HCT116 (cell line): ENCODE results near the gene SLCO4A1. TPM values are rescaled to one million over a fixed set of nuclear protein-coding genes. Genes with fewer than 3 reads are reported as not detected.

Source experiments
- ATAC-seq: fragments of 200-7000 bp; cut with Tn5 transposase; 2 replicates; pipeline ENCODE4 v1.9.1; 2020; ENCODE audit warnings: mild to moderate bottlenecking, moderate library complexity
- BruUV-seq: library from RNA; stranded (reverse); fragments of 400-500 nt; replicated peaks from 2 replicates; lab custom pipeline; 2021; lab: Mats Ljungman, UMichigan
- CTCF ChIA-PET: fragments of 300-600 bp; sonication (Branson Sonifier 250); formaldehyde crosslinking; loops from one replicate; lab custom pipeline; 2021; ENCODE audit warnings: antibody characterized with exemption; lab: Charles Lee
- POLR2A ChIA-PET: fragments of 300-600, 350-600 bp; sonication (Branson Sonifier 250); formaldehyde crosslinking; loops from one replicate; lab custom pipeline; 2021; ENCODE audit warnings: antibody characterized with exemption; lab: Charles Lee
- RAD21 ChIA-PET, 2 experiments: fragments of 300-600 bp; sonication (Branson Sonifier 250); formaldehyde crosslinking; loops; one replicate each; lab custom pipeline; 2023; ENCODE audit warnings: low total read pairs in 2 of 2; ENCODE audit not compliant: uncharacterized antibody in 2 of 2, unreplicated experiment in 2 of 2, low non-redundant PET in 1 of 2; lab: Charles Lee
- DNase-seq: peaks from one replicate; pipeline ENCODE4 v3.0.0-alpha.2; 2010; ENCODE audit warnings: low read depth, low spot score
- H2AFZ ChIP-seq: fragments of 200-600 bp; shearing (Covaris generic), sonication (generic); 2 replicates; pipeline ENCODE4 v1.6.1; 2017; ENCODE audit warnings: low read depth, mixed run types, mixed read lengths, antibody characterized with exemption, low read length; ENCODE audit not compliant: poor library complexity, severe bottlenecking
- H3K27ac ChIP-seq: 2 replicates; pipeline ENCODE4 v1.5.1; 2012; ENCODE audit warnings: low read depth, low read length
- H3K27me3 ChIP-seq: fragments of 200-600 bp; sonication (generic); 2 replicates; pipeline ENCODE4 v1.6.1; 2016; ENCODE audit warnings: mixed run types, low read length, mixed read lengths; ENCODE audit not compliant: insufficient read depth
- H3K36me3 ChIP-seq, 2 experiments: fragments of 200-500 bp in 1 of 2; fragments of 200-600 bp in 1 of 2; sonication (Bioruptor generic) in 1 of 2; sonication (generic) in 1 of 2; 2 replicates each; pipeline versions ENCODE4 v1.5.1 to v1.6.1; 2014 to 2016; ENCODE audit warnings: low read length in 2 of 2, inconsistent platforms in 1 of 2, mixed read lengths in 1 of 2, mixed run types in 1 of 2; ENCODE audit not compliant: insufficient read depth in 2 of 2, control insufficient read depth in 1 of 2
- H3K4me1 ChIP-seq, 2 experiments: fragments of 200-600 bp in 1 of 2; sonication (generic) in 1 of 2; 2 replicates each; pipeline versions ENCODE4 v1.5.1 to v1.6.1; 2012 to 2017; ENCODE audit warnings: low read length in 2 of 2, inconsistent platforms in 1 of 2, mild to moderate bottlenecking in 1 of 2, mixed read lengths in 1 of 2, mixed run types in 1 of 2, moderate library complexity in 1 of 2; ENCODE audit not compliant: insufficient read depth in 2 of 2, control insufficient read depth in 1 of 2
- H3K4me2 ChIP-seq: fragments of 200-600 bp; sonication (generic); 2 replicates; pipeline ENCODE4 v1.6.1; 2017; ENCODE audit warnings: mixed run types, low read length, mixed read lengths
- H3K4me3 ChIP-seq, 2 experiments: fragments of 200-600 bp in 1 of 2; sonication (generic) in 1 of 2; replicated peaks in 1 of 2; 2 replicates each; pipeline ENCODE4 v1.5.1; 2011 to 2016; ENCODE audit warnings: low read length in 2 of 2, control low read depth in 1 of 2, low read depth in 1 of 2, mild to moderate bottlenecking in 1 of 2, mixed read lengths in 1 of 2, mixed run types in 1 of 2
- H3K79me2 ChIP-seq: fragments of 200-600 bp; sonication (generic); 2 replicates; pipeline ENCODE4 v1.6.1; 2017; ENCODE audit warnings: mild to moderate bottlenecking, mixed run types, low read length, moderate library complexity, mixed read lengths; ENCODE audit not compliant: insufficient read depth
- H3K9ac ChIP-seq: fragments of 200-600 bp; sonication (generic); 2 replicates; pipeline ENCODE4 v1.6.1; 2016; ENCODE audit warnings: low read length, mixed read lengths
- H3K9me2 ChIP-seq: fragments of 200-600 bp; sonication (generic), shearing (Covaris generic); 2 replicates; pipeline ENCODE4 v1.6.1; 2017; ENCODE audit warnings: mixed run types, mild to moderate bottlenecking, moderate library complexity; ENCODE audit not compliant: insufficient read depth
- H3K9me3 ChIP-seq, 2 experiments: fragments of 200-500 bp in 1 of 2; fragments of 200-600 bp in 1 of 2; sonication (Bioruptor generic) in 1 of 2; sonication (generic) in 1 of 2; 2 replicates each; pipeline ENCODE4 v1.6.1; 2014 to 2017; ENCODE audit warnings: low read length in 2 of 2, mixed read lengths in 2 of 2, inconsistent platforms in 1 of 2, low read depth in 1 of 2, mild to moderate bottlenecking in 1 of 2, mixed run types in 1 of 2, moderate library complexity in 1 of 2; ENCODE audit not compliant: control insufficient read depth in 1 of 2, insufficient read depth in 1 of 2
- H4K20me1 ChIP-seq: fragments of 200-600 bp; sonication (generic), shearing (Covaris generic); 2 replicates; pipeline ENCODE4 v1.6.1; 2017; ENCODE audit warnings: mixed run types, mild to moderate bottlenecking, moderate library complexity; ENCODE audit not compliant: insufficient read depth
- CBX3 ChIP-seq: IDR thresholded peaks from 2 replicates; pipeline ENCODE4 v1.6.1; 2012; ENCODE audit warnings: low read depth
- CEBPB ChIP-seq: IDR thresholded peaks from 2 replicates; pipeline ENCODE4 v1.6.1; 2012; ENCODE audit warnings: low read depth
- ELF1 ChIP-seq: IDR thresholded peaks from 2 replicates; pipeline ENCODE4 v1.6.1; 2012; ENCODE audit warnings: low read depth, borderline replicate concordance
- EZH2phosphoT487 ChIP-seq: fragments of 200-600 bp; IDR thresholded peaks from 2 replicates; pipeline ENCODE4 v1.6.1; 2018; ENCODE audit warnings: antibody characterized with exemption, borderline replicate concordance
- FOSL1 ChIP-seq: IDR thresholded peaks from 2 replicates; pipeline ENCODE4 v1.6.1; 2012; ENCODE audit warnings: low read depth
- JUND ChIP-seq: IDR thresholded peaks from 2 replicates; pipeline ENCODE4 v1.6.1; 2012
- POLR2AphosphoS5 ChIP-seq: IDR thresholded peaks from 2 replicates; pipeline ENCODE4 v1.6.1; 2011; ENCODE audit warnings: mild to moderate bottlenecking, low read depth, low read length, moderate library complexity
- SRF ChIP-seq: IDR thresholded peaks from 2 replicates; pipeline ENCODE4 v1.6.1; 2012; ENCODE audit warnings: low read depth
- intact Hi-C: fragments of 100-400 bp; cut with micrococcal nuclease; formaldehyde crosslinking; loops from 2 replicates; pipeline ENCODE4 v1.10.0; 2022
- total RNA-seq: library from RNA; stranded (reverse); gene quantifications from one replicate; pipeline ENCODE4 v1.2.1, GENCODE V29; 2021; ENCODE audit not compliant: unreplicated experiment
- TF ChIP-seq, protein P1 (sequence below), 3 experiments: fragments of 200-600 bp in 1 of 3; sonication (generic) in 1 of 3; IDR thresholded peaks in 2 of 3; conservative IDR thresholded peaks in 1 of 3; 2 replicates each; pipeline ENCODE4 v1.5.1; 2012 to 2017; ENCODE audit warnings: low read depth in 2 of 3, low read length in 2 of 3, antibody characterized with exemption in 1 of 3, borderline replicate concordance in 1 of 3, control low read depth in 1 of 3, mild to moderate bottlenecking in 1 of 3, mixed read lengths in 1 of 3, mixed run types in 1 of 3, moderate library complexity in 1 of 3; ENCODE audit not compliant: insufficient read depth in 1 of 3
- TF ChIP-seq, protein P2 (sequence below): IDR thresholded peaks from 2 replicates; pipeline ENCODE4 v1.6.1; 2012; ENCODE audit warnings: low read depth
- TF ChIP-seq, protein P3 (sequence below): IDR thresholded peaks from 2 replicates; pipeline ENCODE4 v1.6.1; 2011; ENCODE audit warnings: mild to moderate bottlenecking, low read length, moderate library complexity; ENCODE audit not compliant: insufficient replicate concordance; ENCODE audit errors: extremely low read depth

Gene SLCO4A1
- total RNA-seq, 1 experiment from 2014 or later: 107 TPM

DNA sequence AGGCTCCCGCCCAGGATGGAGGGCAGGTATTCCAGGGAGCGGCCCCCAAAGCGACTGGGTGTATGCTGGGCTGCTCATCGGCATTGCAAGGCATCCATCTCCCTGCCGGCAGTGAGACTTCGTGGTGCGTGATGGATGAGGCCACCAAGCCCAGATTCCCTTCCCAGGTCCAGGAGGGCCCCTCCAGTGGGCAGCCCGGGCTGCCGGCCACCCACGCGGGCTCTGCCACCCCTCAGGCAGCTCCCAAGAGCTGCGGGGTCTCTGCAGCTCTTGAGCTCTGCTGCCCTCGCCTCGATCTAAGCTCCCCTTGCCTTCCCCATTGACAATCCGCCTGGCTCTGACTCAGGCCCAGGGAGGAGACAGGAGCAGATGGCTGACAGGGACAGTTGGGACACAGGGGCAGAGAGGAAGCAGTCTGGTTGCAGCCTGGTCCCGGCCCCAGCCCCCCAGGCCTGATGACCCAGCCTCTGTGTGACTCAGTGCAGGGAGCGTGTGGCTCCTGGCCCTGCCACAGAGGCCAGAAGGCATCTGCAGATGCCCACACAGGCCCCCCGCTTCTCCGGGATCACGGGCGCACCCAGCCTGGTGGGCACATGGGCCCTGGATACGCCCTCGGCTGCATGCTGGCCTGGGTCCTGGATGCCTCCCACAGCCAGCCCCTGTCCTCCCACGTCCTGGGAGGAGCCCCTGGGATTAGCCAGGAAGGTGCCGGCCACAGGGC is 33.0 kb downstream of the SLCO4A1 start:
- no peaks in the 10 kb centered on the region for H3K9me2 ChIP-seq
- no peaks in the 10 kb centered on the region for H3K27me3 ChIP-seq
- no peak overlapping the region for H3K4me3 ChIP-seq
- no peak overlapping the region for H3K9ac ChIP-seq
- no peak overlapping the region for H3K4me2 ChIP-seq
- H3K4me1 ChIP-seq: peaks cover 0 to 10% of the 10 kb centered on the region in 2 experiments; a peak in 1 of 4 replicates
- TF ChIP-seq, protein P1, sequence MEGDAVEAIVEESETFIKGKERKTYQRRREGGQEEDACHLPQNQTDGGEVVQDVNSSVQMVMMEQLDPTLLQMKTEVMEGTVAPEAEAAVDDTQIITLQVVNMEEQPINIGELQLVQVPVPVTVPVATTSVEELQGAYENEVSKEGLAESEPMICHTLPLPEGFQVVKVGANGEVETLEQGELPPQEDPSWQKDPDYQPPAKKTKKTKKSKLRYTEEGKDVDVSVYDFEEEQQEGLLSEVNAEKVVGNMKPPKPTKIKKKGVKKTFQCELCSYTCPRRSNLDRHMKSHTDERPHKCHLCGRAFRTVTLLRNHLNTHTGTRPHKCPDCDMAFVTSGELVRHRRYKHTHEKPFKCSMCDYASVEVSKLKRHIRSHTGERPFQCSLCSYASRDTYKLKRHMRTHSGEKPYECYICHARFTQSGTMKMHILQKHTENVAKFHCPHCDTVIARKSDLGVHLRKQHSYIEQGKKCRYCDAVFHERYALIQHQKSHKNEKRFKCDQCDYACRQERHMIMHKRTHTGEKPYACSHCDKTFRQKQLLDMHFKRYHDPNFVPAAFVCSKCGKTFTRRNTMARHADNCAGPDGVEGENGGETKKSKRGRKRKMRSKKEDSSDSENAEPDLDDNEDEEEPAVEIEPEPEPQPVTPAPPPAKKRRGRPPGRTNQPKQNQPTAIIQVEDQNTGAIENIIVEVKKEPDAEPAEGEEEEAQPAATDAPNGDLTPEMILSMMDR (IDR thresholded peaks at IDR 0.05 in 2 of 3, conservative IDR thresholded peaks at IDR 0.05 in 1 of 3; ENCODE audit: borderline replicate concordance in 1 of 3, insufficient read depth in 1 of 3, low read depth in 2 of 3, low read length in 2 of 3): no peak
- TF ChIP-seq SRF: no peak
- no peak for TF ChIP-seq ELF1
- TF ChIP-seq, all 23 proteins: peak for 0
- H2AFZ ChIP-seq: no peak overlapping the region
- BruUV-seq: no TSS peak
- POLR2A ChIA-PET: no interaction called here
- H3K79me2 ChIP-seq: no peaks in the 10 kb centered on the region
- 0 out of 4 replicates have a peak, but pooled peaks cover 0 to 2% of the 10 kb centered on the region in 2 experiments for H3K36me3 ChIP-seq
- H4K20me1 ChIP-seq: no peaks in the 10 kb centered on the region
- peak overlapping the region; percentile 35; the same call in 1 of the 2 replicates for H3K27ac ChIP-seq
- RAD21 ChIA-PET: no interaction called here
- DNase-seq: no peak
- intact Hi-C loops: no loop called here
- no peak for ATAC-seq
- CTCF ChIA-PET: no interaction called here
- peaks cover 0 to 2% of the 10 kb centered on the region in 2 experiments; a peak in 1 of 4 replicates for H3K9me3 ChIP-seq

DNA sequence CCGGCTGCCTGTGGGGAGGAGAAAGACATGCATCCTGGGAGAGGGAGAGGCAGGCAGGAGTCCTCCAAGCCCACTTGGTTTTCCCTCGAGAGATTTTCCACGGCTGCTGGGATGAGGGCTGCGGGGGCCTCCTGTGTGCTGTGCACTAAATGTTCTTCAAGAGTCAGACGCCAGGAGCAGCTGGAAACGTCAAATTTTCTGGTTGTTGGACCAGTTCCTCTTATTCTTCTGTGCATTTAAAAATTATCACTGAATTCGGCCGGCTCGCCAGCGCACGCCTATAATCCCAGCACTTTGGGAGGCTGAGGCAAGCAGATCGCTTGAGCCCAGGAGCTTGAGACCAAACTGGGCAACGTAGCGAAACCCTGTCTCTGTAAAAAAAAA is 33.6 kb downstream of the SLCO4A1 start:
- CTCF ChIA-PET: no interaction called here
- H3K27me3 ChIP-seq: no peaks in the 10 kb centered on the region
- ATAC-seq (no peak), DNase-seq (no peak)
- H2AFZ ChIP-seq: no peak overlapping the region
- no peaks in the 10 kb centered on the region for H4K20me1 ChIP-seq
- H3K27ac ChIP-seq: no peak overlapping the region
- H3K4me2 ChIP-seq: no peak overlapping the region
- no peaks in the 10 kb centered on the region for H3K36me3 ChIP-seq
- peaks cover 0 to 6% of the 10 kb centered on the region in 2 experiments; a peak in 1 of 4 replicates for H3K9me3 ChIP-seq
- no peaks in the 10 kb centered on the region for H3K79me2 ChIP-seq
- no TSS peak for BruUV-seq
- intact Hi-C loops: no loop called here
- H3K9me2 ChIP-seq: no peaks in the 10 kb centered on the region
- RAD21 ChIA-PET: no interaction called here
- no peak overlapping the region for H3K9ac ChIP-seq
- no peak overlapping the region for H3K4me3 ChIP-seq
- POLR2A ChIA-PET: no interaction called here
- H3K4me1 ChIP-seq: peaks cover 0 to 10% of the 10 kb centered on the region in 2 experiments; a peak in 1 of 4 replicates
- TF ChIP-seq, protein P2, sequence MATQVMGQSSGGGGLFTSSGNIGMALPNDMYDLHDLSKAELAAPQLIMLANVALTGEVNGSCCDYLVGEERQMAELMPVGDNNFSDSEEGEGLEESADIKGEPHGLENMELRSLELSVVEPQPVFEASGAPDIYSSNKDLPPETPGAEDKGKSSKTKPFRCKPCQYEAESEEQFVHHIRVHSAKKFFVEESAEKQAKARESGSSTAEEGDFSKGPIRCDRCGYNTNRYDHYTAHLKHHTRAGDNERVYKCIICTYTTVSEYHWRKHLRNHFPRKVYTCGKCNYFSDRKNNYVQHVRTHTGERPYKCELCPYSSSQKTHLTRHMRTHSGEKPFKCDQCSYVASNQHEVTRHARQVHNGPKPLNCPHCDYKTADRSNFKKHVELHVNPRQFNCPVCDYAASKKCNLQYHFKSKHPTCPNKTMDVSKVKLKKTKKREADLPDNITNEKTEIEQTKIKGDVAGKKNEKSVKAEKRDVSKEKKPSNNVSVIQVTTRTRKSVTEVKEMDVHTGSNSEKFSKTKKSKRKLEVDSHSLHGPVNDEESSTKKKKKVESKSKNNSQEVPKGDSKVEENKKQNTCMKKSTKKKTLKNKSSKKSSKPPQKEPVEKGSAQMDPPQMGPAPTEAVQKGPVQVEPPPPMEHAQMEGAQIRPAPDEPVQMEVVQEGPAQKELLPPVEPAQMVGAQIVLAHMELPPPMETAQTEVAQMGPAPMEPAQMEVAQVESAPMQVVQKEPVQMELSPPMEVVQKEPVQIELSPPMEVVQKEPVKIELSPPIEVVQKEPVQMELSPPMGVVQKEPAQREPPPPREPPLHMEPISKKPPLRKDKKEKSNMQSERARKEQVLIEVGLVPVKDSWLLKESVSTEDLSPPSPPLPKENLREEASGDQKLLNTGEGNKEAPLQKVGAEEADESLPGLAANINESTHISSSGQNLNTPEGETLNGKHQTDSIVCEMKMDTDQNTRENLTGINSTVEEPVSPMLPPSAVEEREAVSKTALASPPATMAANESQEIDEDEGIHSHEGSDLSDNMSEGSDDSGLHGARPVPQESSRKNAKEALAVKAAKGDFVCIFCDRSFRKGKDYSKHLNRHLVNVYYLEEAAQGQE: no peak
- TF ChIP-seq CEBPB: no peak
- TF ChIP-seq, protein P3, sequence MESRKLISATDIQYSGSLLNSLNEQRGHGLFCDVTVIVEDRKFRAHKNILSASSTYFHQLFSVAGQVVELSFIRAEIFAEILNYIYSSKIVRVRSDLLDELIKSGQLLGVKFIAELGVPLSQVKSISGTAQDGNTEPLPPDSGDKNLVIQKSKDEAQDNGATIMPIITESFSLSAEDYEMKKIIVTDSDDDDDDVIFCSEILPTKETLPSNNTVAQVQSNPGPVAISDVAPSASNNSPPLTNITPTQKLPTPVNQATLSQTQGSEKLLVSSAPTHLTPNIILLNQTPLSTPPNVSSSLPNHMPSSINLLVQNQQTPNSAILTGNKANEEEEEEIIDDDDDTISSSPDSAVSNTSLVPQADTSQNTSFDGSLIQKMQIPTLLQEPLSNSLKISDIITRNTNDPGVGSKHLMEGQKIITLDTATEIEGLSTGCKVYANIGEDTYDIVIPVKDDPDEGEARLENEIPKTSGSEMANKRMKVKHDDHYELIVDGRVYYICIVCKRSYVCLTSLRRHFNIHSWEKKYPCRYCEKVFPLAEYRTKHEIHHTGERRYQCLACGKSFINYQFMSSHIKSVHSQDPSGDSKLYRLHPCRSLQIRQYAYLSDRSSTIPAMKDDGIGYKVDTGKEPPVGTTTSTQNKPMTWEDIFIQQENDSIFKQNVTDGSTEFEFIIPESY: no peak
- no peak for TF ChIP-seq JUND
- TF ChIP-seq EZH2phosphoT487: no peak
- no peak for TF ChIP-seq CBX3
- no peak for TF ChIP-seq POLR2AphosphoS5
- TF ChIP-seq FOSL1: no peak
